Astrocyte (in vitro differentiated cells and primary cell): ENCODE data around the gene ENOX1. TPM values are rescaled to one million over a fixed set of nuclear protein-coding genes. Genes with fewer than 3 reads are reported as not detected.

Experiments used
- DNase-seq: peaks from one replicate; pipeline ENCODE4 v3.0.0-alpha.2; 2010; ENCODE audit warnings: low read depth
- FAIRE-seq: peaks from 2 replicates; lab custom pipeline; 2011; peaks lifted over from hg19 to GRCh38; lab: Jason Lieb, UNC
- H2AFZ ChIP-seq: 2 replicates; pipeline ENCODE4 v1.6.0; 2012; ENCODE audit warnings: low read depth, low read length, inconsistent platforms
- H3K27ac ChIP-seq: 2 replicates; pipeline ENCODE4 v1.5.1; 2011; ENCODE audit warnings: low read depth, low read length, inconsistent platforms
- H3K27me3 ChIP-seq: 2 replicates; pipeline ENCODE4 v1.6.0; 2011; ENCODE audit warnings: low read length, inconsistent platforms; ENCODE audit not compliant: insufficient read depth
- H3K36me3 ChIP-seq: 2 replicates; pipeline ENCODE4 v1.5.1; 2011; ENCODE audit warnings: low read length, inconsistent platforms; ENCODE audit not compliant: insufficient read depth
- H3K4me1 ChIP-seq: 2 replicates; pipeline ENCODE4 v1.5.1; 2011; ENCODE audit warnings: low read length, inconsistent platforms; ENCODE audit not compliant: insufficient read depth
- H3K4me2 ChIP-seq: 2 replicates; pipeline ENCODE4 v1.6.0; 2012; ENCODE audit warnings: low read length, inconsistent platforms
- H3K4me3 ChIP-seq: 2 replicates; pipeline ENCODE4 v1.5.1; 2011; ENCODE audit warnings: low read depth, mild to moderate bottlenecking, low read length, inconsistent platforms; ENCODE audit not compliant: insufficient read depth
- H3K79me2 ChIP-seq: 2 replicates; pipeline ENCODE4 v1.6.0; 2012; ENCODE audit warnings: mild to moderate bottlenecking, low read length, inconsistent platforms; ENCODE audit not compliant: insufficient read depth
- H3K9ac ChIP-seq: 2 replicates; pipeline ENCODE4 v1.6.0; 2012; ENCODE audit warnings: mild to moderate bottlenecking, low read length, inconsistent platforms
- H3K9me3 ChIP-seq: 2 replicates; pipeline ENCODE4 v1.5.1; 2012; ENCODE audit warnings: low read depth, mild to moderate bottlenecking, low read length, inconsistent platforms; ENCODE audit not compliant: insufficient read depth
- H4K20me1 ChIP-seq: 2 replicates; pipeline ENCODE4 v1.6.0; 2012; ENCODE audit warnings: low read length, inconsistent platforms; ENCODE audit not compliant: insufficient read depth
- H3K27ac Mint-ChIP-seq: one replicate; pipeline ENCODE4 v1.8.0; 2021; ENCODE audit warnings: mild to moderate bottlenecking, mixed read lengths; ENCODE audit not compliant: unreplicated experiment
- H3K27me3 Mint-ChIP-seq: one replicate; pipeline ENCODE4 v1.8.0; 2021; ENCODE audit warnings: low read depth, mixed read lengths; ENCODE audit not compliant: unreplicated experiment
- H3K36me3 Mint-ChIP-seq: one replicate; pipeline ENCODE4 v1.8.0; 2021; ENCODE audit warnings: low read depth, mixed read lengths; ENCODE audit not compliant: unreplicated experiment
- H3K4me1 Mint-ChIP-seq: one replicate; pipeline ENCODE4 v1.8.0; 2021; ENCODE audit warnings: low read depth, mixed read lengths; ENCODE audit not compliant: unreplicated experiment
- H3K4me3 Mint-ChIP-seq: one replicate; pipeline ENCODE4 v1.8.0; 2021; ENCODE audit warnings: mild to moderate bottlenecking, moderate library complexity, mixed read lengths; ENCODE audit not compliant: unreplicated experiment
- H3K9me3 Mint-ChIP-seq: one replicate; pipeline ENCODE4 v1.8.0; 2021; ENCODE audit warnings: mild to moderate bottlenecking, mixed read lengths; ENCODE audit not compliant: unreplicated experiment
- EZH2 ChIP-seq: IDR thresholded peaks from 2 replicates; pipeline ENCODE4 v1.6.1; 2012; ENCODE audit warnings: mild to moderate bottlenecking, low read length, inconsistent platforms; ENCODE audit not compliant: insufficient read depth
- total RNA-seq: library from RNA; stranded (reverse); gene quantifications from 2 replicates; pipeline ENCODE4 v1.2.1, GENCODE V29; 2021
- TF ChIP-seq, protein P1 (sequence below): IDR thresholded peaks from 2 replicates; pipeline ENCODE4 v1.5.1; 2011; ENCODE audit warnings: low read depth, mild to moderate bottlenecking, inconsistent platforms, low read length, moderate library complexity; ENCODE audit not compliant: insufficient read depth

The ENOX1 gene
- total RNA-seq, 1 donor from 2014 or later = 2.3 TPM

DNA sequence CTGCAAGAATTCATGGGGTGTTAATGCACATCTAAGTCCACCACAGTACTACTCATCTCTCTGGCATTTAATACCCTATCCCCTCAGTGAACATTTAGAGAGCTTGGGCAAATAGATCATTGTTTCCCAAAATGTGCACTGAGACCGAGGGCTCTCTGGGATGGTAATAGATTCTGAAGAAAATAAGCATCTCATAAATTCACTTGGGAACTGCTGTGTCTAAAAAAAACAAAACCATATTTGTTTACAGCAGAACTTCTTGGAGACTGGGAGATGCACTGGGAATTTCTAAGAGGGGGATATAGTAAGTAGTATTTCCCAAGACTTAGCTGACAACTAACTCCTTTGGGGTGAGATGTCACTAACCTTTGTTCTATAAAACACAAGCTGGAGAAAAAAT lies 58.4 kb downstream of the ENOX1 start:
- H3K27me3 Mint-ChIP-seq = no peaks in the 10 kb centered on the region
- no peak for TF ChIP-seq EZH2
- TF ChIP-seq, protein P1, sequence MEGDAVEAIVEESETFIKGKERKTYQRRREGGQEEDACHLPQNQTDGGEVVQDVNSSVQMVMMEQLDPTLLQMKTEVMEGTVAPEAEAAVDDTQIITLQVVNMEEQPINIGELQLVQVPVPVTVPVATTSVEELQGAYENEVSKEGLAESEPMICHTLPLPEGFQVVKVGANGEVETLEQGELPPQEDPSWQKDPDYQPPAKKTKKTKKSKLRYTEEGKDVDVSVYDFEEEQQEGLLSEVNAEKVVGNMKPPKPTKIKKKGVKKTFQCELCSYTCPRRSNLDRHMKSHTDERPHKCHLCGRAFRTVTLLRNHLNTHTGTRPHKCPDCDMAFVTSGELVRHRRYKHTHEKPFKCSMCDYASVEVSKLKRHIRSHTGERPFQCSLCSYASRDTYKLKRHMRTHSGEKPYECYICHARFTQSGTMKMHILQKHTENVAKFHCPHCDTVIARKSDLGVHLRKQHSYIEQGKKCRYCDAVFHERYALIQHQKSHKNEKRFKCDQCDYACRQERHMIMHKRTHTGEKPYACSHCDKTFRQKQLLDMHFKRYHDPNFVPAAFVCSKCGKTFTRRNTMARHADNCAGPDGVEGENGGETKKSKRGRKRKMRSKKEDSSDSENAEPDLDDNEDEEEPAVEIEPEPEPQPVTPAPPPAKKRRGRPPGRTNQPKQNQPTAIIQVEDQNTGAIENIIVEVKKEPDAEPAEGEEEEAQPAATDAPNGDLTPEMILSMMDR = no peak
- H3K4me1 Mint-ChIP-seq = peaks cover 19% of the 10 kb centered on the region
- no peaks in the 10 kb centered on the region for H3K9me3 Mint-ChIP-seq
- no peak overlapping the region for H3K4me2 ChIP-seq
- no peak overlapping the region for H3K9ac ChIP-seq
- no peak overlapping the region for H3K27ac Mint-ChIP-seq
- FAIRE-seq (no peak), DNase-seq (no peak)
- H3K36me3 Mint-ChIP-seq = no peaks in the 10 kb centered on the region
- H3K79me2 ChIP-seq = no peaks in the 10 kb centered on the region
- no peaks in the 10 kb centered on the region for H3K9me3 ChIP-seq
- no peak overlapping the region for H3K27ac ChIP-seq
- H2AFZ ChIP-seq = no peak overlapping the region
- no peaks in the 10 kb centered on the region for H3K4me1 ChIP-seq
- no peak overlapping the region for H3K4me3 Mint-ChIP-seq
- H3K36me3 ChIP-seq = no peaks in the 10 kb centered on the region
- no peaks in the 10 kb centered on the region for H4K20me1 ChIP-seq
- H3K27me3 ChIP-seq = peaks cover 2% of the 10 kb centered on the region
- no peak overlapping the region for H3K4me3 ChIP-seq

DNA sequence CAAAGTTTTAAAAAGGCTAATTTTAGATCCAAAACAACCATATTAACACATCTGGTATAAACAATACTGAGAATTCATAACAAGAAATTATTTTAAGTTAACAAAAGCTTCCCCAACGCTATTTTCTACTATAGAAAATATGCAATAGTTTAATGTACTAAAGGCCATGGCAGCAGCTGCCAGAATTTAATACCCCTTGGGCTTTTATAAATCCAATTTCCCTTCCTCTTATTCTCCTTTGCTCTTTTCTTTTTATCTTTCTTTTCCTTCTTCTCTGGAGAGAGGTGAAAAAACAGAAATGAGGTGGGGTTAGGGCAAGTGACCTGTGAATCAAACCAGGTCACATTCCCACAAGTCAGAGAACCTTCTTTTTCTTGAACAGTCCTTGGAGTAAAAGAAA lies 58.9 kb downstream of the ENOX1 start:
- no peak overlapping the region for H3K4me3 Mint-ChIP-seq
- no peaks in the 10 kb centered on the region for H3K27me3 ChIP-seq
- no peak overlapping the region for H3K4me3 ChIP-seq
- no peaks in the 10 kb centered on the region for H3K36me3 Mint-ChIP-seq
- no peak overlapping the region for H3K27ac Mint-ChIP-seq
- DNase-seq (no peak), FAIRE-seq (no peak)
- no peaks in the 10 kb centered on the region for H3K27me3 Mint-ChIP-seq
- H3K9me3 Mint-ChIP-seq = no peaks in the 10 kb centered on the region
- H3K9me3 ChIP-seq = no peaks in the 10 kb centered on the region
- no peaks in the 10 kb centered on the region for H4K20me1 ChIP-seq
- no peak overlapping the region for H3K4me2 ChIP-seq
- H3K79me2 ChIP-seq = no peaks in the 10 kb centered on the region
- no peaks in the 10 kb centered on the region for H3K4me1 ChIP-seq
- no peak overlapping the region for H2AFZ ChIP-seq
- no peaks in the 10 kb centered on the region for H3K36me3 ChIP-seq
- TF ChIP-seq, protein P1 = no peak
- no peak overlapping the region for H3K27ac ChIP-seq
- peaks cover 19% of the 10 kb centered on the region for H3K4me1 Mint-ChIP-seq
- H3K9ac ChIP-seq = no peak overlapping the region

DNA sequence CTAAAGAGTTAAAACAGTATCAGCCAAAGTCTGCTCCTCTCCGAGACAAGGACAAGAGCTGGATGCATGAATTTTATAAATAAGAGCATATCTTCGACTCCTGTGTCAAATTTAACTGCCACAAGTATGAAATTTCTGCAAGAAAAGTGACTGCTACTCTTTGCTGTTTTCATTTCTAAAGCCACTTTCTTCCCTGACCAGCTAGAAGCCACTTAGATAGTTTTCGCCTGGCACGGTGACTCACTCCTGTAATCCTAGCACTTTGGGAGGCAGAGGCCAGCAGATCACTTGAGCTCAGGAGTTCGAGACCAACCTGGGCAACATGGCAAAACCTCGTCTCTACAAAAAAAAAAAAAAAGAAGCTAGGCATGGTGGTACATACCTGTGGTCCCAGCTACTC lies 61.3 kb downstream of the ENOX1 start:
- H3K36me3 Mint-ChIP-seq = no peaks in the 10 kb centered on the region
- DNase-seq = no peak
- Histone ChIP-seq H3K4me2 (no peak overlapping the region), H3K79me2 (no peaks in the 10 kb centered on the region), H3K27me3 (no peaks in the 10 kb centered on the region), H3K9me3 (no peaks in the 10 kb centered on the region), H3K4me1 (no peaks in the 10 kb centered on the region), H2AFZ (no peak overlapping the region), H3K27ac (no peak overlapping the region), H4K20me1 (no peaks in the 10 kb centered on the region), H3K36me3 (no peaks in the 10 kb centered on the region), H3K9ac (no peak overlapping the region), H3K4me3 (no peak overlapping the region)
- TF ChIP-seq, protein P1 = no peak
- TF ChIP-seq EZH2 = no peak
- no peak overlapping the region for H3K27ac Mint-ChIP-seq
- H3K4me1 Mint-ChIP-seq = peaks cover 16% of the 10 kb centered on the region
- no peak overlapping the region for H3K4me3 Mint-ChIP-seq
- no peaks in the 10 kb centered on the region for H3K9me3 Mint-ChIP-seq
- H3K27me3 Mint-ChIP-seq = no peaks in the 10 kb centered on the region
- no peak for FAIRE-seq
